Measurements from ENCODE around the gene IPCEF1. TPM values are rescaled to one million over a fixed set of nuclear protein-coding genes. Genes with fewer than 3 reads are reported as not detected.
"Not testable (repeated sequence)": the region's sequence is repeated elsewhere in the genome, so short reads cannot be mapped to it uniquely, and the experiment has no call there.

The IPCEF1 gene
- total RNA-seq, 4 donors from 2014 or later = 3.1 to 9.7 (median 3.4) TPM

DNA sequence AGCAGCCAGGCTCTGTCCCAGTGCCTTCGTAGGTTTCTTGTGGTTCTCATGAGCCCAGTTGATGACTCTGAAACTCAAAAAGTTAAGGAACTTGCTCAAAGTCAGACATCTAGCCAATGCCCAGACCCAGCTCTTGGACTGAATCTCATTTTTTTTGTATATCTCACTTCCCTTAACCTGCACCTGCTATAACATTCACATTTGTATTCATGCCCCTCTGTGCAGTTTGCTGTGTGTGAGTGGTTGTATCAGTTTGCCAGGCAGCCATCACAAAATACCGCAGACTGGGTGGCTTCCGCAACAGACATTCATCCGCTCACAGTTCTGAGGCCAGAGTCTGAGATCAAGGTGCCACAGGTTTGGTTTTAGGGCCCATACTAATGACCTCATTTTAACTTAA is 49.9 kb downstream of the IPCEF1 start:
- Histone ChIP-seq H3K4me1 (no peaks in the 10 kb centered on the region), H3K4me3 (no peak overlapping the region), H3K27ac (no peak overlapping the region), H3K27me3 (no peaks in the 10 kb centered on the region), H3K36me3 (no peaks in the 10 kb centered on the region), H3K9me3 (no peaks in the 10 kb centered on the region)
- DNase-seq = no peak
- intact Hi-C loops (cut with DNase I; ENCODE audit: low total_unique reads) = no loop called here
- TF ChIP-seq POLR2A (IDR thresholded peaks at IDR 0.05) = no peak
- TF ChIP-seq, protein P1, sequence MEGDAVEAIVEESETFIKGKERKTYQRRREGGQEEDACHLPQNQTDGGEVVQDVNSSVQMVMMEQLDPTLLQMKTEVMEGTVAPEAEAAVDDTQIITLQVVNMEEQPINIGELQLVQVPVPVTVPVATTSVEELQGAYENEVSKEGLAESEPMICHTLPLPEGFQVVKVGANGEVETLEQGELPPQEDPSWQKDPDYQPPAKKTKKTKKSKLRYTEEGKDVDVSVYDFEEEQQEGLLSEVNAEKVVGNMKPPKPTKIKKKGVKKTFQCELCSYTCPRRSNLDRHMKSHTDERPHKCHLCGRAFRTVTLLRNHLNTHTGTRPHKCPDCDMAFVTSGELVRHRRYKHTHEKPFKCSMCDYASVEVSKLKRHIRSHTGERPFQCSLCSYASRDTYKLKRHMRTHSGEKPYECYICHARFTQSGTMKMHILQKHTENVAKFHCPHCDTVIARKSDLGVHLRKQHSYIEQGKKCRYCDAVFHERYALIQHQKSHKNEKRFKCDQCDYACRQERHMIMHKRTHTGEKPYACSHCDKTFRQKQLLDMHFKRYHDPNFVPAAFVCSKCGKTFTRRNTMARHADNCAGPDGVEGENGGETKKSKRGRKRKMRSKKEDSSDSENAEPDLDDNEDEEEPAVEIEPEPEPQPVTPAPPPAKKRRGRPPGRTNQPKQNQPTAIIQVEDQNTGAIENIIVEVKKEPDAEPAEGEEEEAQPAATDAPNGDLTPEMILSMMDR (IDR thresholded peaks at IDR 0.05) = no peak

DNA sequence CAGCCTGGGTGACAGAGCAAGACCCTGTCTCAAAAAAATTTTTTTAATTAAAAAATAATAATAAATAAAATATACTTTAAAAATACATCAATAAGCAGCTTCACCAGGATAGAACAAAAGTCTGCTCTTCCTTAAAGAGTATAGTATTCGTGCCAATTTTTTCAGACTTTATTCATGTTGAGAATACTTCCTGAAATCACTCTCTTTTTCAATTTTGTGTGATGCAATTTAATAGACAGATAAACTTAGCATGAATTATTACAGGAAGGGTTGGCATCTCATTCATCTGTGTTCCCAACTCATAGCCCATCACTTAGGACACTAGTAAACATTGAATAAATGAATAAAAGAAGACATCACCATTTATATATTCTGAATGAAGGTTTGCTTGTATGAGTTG is 52.4 kb downstream of the IPCEF1 start:
- no peak for DNase-seq
- intact Hi-C loops (cut with DNase I; ENCODE audit: low total_unique reads) = no loop called here
- Histone ChIP-seq H3K27me3 (no peaks in the 10 kb centered on the region), H3K36me3 (no peaks in the 10 kb centered on the region), H3K4me3 (no peak overlapping the region), H3K4me1 (no peaks in the 10 kb centered on the region), H3K27ac (no peak overlapping the region), H3K9me3 (no peaks in the 10 kb centered on the region)
- TF ChIP-seq, protein P1 (IDR thresholded peaks at IDR 0.05) = no peak

DNA sequence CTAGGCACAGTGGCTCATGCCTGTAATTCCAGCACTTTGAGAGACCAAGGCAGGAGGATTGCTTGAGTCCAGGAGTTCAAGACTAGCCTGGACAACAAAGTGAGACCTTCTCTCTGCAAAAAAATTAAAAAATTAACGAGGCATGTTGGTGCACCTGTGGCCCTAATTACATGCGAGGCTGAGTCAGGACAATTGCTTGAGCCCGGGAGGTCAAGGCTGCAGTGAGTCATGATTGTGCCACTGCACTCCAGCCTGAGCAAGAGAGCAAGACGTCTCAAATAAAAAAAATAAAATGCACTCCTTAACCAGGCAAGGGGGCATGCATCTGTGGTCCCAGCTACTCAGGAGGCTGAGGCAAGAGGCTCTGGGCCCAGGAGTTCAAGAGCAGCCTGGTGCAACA is 53.0 kb downstream of the IPCEF1 start:
- H3K27ac ChIP-seq; H3K36me3 ChIP-seq; H3K9me3 ChIP-seq; H3K4me1 ChIP-seq; DNase-seq; H3K27me3 ChIP-seq; intact Hi-C loops (cut with DNase I; ENCODE audit: low total_unique reads); H3K4me3 ChIP-seq: not testable (repeated sequence)

DNA sequence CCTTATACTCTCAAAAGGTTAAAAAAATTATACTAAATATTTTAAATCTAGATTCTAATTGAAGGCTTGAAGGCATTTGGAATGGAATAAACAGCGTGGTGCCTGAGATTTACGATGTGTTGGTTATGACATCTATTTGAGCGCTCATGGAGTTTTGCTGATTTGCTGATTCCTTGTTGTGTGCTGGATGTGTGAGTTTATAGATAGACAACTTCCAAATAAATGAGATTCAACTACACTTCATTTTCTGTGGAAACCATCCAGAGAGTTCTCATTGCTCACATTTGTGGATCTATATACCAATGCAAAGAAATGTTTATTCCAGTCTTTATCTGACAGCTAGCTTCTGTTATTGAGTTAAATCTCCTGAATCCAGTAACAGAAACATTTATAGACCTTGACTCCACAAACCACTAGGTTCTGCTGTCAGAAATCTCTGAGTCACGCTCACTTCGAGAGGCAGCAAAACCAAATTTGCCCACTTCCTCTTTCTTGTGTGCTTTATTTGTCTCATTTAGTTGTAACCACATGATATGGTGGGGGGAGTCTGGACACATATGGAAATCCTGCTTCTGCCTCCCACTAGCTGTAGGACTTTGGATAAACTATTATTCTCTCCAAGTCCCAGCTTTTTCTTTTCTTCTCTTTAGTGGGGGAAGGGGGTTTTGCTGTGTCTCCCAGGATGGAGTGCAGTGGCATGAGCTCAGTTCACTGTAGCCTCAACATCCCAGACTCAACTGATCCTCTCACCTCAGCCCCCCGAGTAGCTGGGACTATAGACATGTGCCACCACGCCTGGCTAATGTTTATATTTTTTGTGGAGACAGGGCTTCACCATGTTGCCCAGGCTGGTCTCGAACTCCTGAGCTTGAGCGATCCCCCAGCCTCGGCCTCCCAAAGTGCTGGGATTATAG is 54.5 kb downstream of the IPCEF1 start:
- H3K27ac ChIP-seq = no peak overlapping the region

DNA sequence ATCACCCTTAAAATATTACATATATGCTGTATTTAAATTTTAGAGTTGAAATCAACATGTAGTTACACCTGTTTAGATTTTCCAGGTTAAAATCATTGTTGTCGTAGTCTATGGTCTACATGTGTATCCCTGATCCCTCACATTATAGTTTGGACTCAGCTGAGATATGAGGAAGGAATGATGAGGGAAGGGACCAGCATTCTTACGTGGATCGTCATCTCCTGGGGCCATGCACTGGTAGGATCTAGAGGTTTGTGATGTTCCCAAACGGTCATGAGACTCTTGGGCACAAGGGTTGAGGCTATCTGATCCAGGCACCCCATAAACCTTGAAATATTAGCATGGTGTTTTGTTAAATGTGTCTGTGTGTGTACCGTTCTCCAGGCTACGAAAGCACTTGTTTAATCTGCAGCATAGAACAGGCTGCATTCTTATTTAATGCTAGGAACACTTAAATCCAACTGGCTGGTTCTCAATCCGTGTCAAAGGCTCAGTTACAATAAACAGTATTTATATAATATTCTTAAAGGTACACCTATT is 55.4 kb downstream of the IPCEF1 start:
- H3K36me3 ChIP-seq = no peaks in the 10 kb centered on the region
- H3K4me1 ChIP-seq = peaks cover 0 to 4% of the 10 kb centered on the region in 2 donors

More for the DNA sequence above, 54.5 kb downstream of the IPCEF1 start:
- no peak for DNase-seq
- Histone ChIP-seq H3K36me3 (no peaks in the 10 kb centered on the region), H3K27me3 (no peaks in the 10 kb centered on the region), H3K4me1 (peaks cover 0 to 4% of the 10 kb centered on the region in 2 donors), H3K9me3 (no peaks in the 10 kb centered on the region), H3K4me3 (no peak overlapping the region)
- TF ChIP-seq, protein P1 (IDR thresholded peaks at IDR 0.05) = no peak
- no peak for TF ChIP-seq POLR2A (IDR thresholded peaks at IDR 0.05)
- intact Hi-C loops (cut with DNase I; ENCODE audit: low total_unique reads) = no loop called here

More for the DNA sequence above, 55.4 kb downstream of the IPCEF1 start:
- no peak for DNase-seq
- no peaks in the 10 kb centered on the region for H3K27me3 ChIP-seq
- intact Hi-C loops (cut with DNase I; ENCODE audit: low total_unique reads) = no loop called here
- H3K4me3 ChIP-seq = no peak overlapping the region
- no peaks in the 10 kb centered on the region for H3K9me3 ChIP-seq
- TF ChIP-seq, protein P1 (IDR thresholded peaks at IDR 0.05) = no peak
- TF ChIP-seq POLR2A (IDR thresholded peaks at IDR 0.05) = no peak
- H3K27ac ChIP-seq = no peak overlapping the region
